ENCODE results near the gene PTPN12.

The PTPN12 gene

DNA sequence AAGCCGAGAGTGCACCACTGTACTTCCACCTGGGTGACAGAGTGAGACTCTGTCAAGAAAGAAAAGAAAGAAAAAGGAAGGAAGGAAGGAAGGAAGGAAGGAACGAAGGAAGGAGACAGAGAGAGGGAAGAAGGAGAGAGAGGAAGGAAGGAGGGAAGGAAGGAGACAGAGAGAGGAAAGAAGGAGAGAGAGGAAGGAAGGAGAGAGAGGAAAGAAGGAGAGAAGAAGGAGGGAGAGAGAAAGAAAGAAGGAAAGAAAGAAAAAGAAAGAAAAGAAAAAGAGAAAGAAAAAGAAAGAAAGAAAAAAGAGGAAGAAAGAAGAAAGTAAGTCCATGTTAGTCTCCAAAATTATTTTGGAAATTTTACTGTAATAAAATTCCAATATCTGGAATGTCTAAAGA, 125.8 kb downstream of the PTPN12 start:
- DNase-seq (ENCODE audit: low read depth, low spot score): no peak

- no peak for DNase-seq (ENCODE audit: low read depth, low spot score)
These were observed 127.6 kb downstream of the PTPN12 start for GRCh38 chr7:77664715-77665114.

DNA sequence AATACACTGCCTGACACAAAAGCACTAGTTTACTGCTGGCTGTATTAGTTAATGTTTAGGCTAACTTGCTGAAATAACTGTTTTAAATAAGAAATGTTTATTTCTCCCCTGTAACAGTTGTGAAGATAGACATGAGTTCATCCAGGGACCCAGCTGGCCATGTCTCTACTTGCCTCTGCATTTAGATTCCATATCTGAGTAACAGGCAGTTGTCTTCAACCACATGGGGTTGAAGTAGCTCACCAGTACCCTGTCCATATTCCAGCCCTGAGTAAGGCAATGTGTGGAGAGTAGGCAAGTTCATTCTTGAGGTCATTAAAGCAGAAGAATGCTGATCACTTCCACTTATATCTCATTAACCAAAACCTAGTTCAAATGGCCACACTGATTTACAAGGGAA, 128.1 kb downstream of the PTPN12 start:
- DNase-seq (ENCODE audit: low read depth, low spot score): no peak

DNA sequence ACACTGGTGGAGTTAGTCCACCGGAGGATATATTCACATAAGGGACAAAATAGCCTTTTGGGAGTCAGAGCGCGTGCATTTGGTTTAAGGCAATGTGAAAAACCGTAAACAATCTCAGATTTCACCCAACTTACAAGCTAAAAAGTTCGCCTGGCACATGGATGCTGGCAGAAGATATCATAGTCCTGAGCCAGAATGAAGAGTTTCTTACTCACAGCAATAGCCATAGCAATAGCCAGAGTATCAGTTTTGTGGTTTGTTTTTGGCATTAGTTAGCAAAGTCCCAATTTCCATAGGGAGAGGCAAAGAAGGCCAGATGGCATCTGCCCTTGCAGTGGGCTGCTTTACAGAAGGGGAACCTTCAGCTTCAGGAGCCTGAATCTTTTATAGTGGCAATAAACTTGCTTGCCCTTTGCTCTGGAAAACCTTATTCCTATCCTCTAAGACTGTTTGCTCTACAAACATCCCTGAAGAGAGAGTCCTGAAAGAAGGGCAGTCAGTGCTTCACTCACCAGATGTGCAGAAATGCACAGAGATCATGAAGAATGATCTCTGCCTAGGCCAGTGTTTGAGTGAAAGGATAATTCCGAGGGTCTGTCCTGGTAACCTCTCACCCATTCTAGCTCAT, 130.5 kb downstream of the PTPN12 start:
- no peak for DNase-seq (ENCODE audit: low read depth, low spot score)

- DNase-seq (ENCODE audit: low read depth, low spot score): no peak
These were observed 137.8 kb downstream of the PTPN12 start for GRCh38 chr7:77674878-77675277.

GRCh38 chr7:77679608-77680007, 142.5 kb downstream of the PTPN12 start:
- no peak for DNase-seq (ENCODE audit: low read depth, low spot score)

DNA sequence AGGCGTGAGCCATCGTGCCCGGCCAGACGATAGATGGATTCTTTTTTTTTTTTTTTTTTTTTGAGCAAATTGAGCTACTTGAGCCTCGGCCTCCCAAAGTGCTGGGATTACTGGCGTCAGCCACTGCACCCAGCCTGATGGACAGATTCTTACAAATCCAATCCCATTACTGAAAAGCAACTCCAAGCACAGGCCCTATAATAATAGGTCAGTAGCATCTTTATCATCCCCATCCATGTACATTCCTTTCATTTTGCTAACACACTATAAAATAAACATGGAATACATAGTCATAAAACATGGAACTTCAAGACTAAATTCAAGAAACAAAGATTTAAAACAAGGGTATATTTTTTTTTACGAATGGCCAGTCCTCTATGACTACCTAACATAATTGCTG, 143.2 kb downstream of the PTPN12 start:
- DNase-seq (ENCODE audit: low read depth, low spot score): no peak

DNA sequence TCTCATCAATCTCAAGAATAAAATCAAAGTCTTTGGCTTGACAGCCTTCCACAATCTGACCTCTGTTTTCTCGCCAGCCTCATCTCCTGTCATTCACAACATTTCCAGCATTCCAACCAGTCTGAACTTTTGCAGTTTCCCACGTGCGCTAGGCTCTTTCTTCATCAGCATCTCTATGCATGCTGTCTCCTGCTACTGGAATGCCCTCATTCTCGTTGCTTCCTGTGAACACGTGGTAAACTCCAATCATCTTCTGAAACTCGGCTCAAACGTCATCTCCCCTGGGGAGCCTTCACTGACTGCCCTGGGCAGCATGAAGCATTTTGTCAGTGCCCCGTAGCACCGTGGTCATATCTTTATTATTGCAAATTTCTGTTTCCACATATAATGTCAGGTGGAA, 146.9 kb downstream of the PTPN12 start:
- DNase-seq (ENCODE audit: low read depth, low spot score): peak; percentile 87

DNA sequence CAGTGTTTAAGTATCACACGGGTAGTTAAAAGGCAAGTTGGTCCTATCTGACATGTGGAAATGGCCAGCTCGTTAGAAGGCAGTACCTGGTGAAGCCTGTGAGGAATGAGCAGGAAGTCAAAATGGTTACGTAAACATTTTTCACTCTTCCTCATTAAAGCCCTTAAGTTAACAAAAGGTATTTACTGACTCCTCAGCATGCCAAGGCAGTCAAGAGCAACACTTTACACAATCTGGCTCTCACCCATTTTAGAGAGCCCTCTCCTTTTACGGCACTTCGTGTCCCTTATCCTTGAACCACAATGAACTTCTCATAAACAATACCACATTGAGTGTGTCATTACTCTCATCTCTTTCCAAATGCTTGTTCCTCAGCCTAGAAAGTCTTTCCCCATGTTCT, 148.1 kb downstream of the PTPN12 start:
- DNase-seq (ENCODE audit: low read depth, low spot score): no peak

DNA sequence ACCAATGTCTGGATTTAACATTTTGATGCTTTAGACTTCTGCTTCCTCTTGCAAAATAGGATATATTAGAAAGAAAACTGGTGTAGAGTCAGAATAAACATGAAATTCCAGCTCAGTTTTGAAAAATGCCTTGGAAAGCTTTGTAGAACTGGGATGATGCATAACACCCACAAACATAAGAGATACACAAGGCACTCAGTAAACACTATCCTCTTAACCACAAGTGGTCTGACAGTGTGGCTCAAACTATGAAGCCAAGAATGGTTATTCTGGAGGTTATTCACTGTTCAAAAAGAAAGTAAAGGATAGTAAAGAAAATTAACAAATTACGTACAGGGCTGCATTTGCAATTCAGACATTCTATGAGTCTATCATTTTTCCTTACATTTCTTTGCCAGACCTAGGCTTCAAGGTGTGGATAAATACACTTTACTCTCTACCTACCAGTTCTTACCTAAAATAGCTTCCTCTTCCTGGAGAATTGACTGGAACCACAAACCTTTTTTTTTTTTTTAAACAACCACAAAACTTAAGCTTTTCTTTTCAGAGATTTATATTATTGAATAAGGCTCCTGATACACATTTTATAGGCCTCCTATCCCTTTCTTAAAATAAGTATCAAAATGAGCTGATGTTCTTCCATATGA, 150.1 kb downstream of the PTPN12 start:
- DNase-seq (ENCODE audit: low read depth, low spot score): no peak

DNA sequence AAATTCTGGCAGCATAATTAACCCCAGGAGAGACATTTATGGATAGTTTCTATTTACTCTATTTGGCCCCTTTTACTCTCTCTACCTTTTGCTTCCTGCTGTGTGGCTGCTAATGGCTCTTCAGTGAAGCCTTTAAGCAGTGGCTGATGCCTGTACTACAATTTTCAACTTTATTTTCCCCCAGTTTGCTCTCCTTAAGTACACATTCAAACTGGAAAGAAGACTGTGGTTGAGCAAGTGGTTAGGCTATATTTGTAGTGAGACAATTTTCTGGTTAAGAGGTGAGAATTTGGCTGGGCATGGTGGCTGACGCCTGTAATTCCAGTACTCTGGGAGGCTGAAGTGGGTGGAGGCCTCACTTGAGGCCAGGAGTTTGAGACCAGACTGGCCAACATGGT, 150.7 kb downstream of the PTPN12 start:
- no peak for DNase-seq (ENCODE audit: low read depth, low spot score)
